GM23338 (cell line): ENCODE data around the gene MYT1. TPM values are rescaled to one million over a fixed set of nuclear protein-coding genes. Genes with fewer than 3 reads are reported as not detected.

ENCODE experiments used
- ATAC-seq: fragments of 200-7000 bp; cut with Tn5 transposase; 3 replicates; pipeline ENCODE4 v1.9.1; 2020
- DNase-seq: peaks from one replicate; pipeline ENCODE4 v3.0.0-alpha.2; 2015; ENCODE audit warnings: low spot score
- H2AFZ ChIP-seq: fragments of 200-600 bp; sonication (generic); 2 replicates; pipeline ENCODE4 v1.8.0; 2016; ENCODE audit warnings: antibody characterized with exemption, mild to moderate bottlenecking, moderate library complexity
- H3F3A ChIP-seq: fragments of 200-600 bp; sonication (generic); replicated peaks from 2 replicates; pipeline ENCODE4 v1.8.0; 2017; ENCODE audit warnings: antibody characterized with exemption, mixed run types, low read depth
- H3K27ac ChIP-seq: fragments of 200-600 bp; sonication (generic); 2 replicates; pipeline ENCODE4 v1.6.1; 2016; ENCODE audit warnings: low read depth
- H3K27me3 ChIP-seq: fragments of 200-600 bp; sonication (generic); 2 replicates; pipeline ENCODE4 v1.8.0; 2016; ENCODE audit warnings: mild to moderate bottlenecking, mixed run types, moderate library complexity; ENCODE audit not compliant: insufficient read depth
- H3K36me3 ChIP-seq: fragments of 200-600 bp; sonication (generic); 2 replicates; pipeline ENCODE4 v1.8.0; 2016; ENCODE audit warnings: mild to moderate bottlenecking; ENCODE audit not compliant: insufficient read depth
- H3K4me1 ChIP-seq: fragments of 200-600 bp; sonication (generic); 2 replicates; pipeline ENCODE4 v1.8.0; 2016; ENCODE audit warnings: mild to moderate bottlenecking, moderate library complexity; ENCODE audit not compliant: insufficient read depth
- H3K4me2 ChIP-seq: fragments of 200-600 bp; sonication (generic); 2 replicates; pipeline ENCODE4 v1.7.1; 2017; ENCODE audit warnings: mixed run types
- H3K4me3 ChIP-seq: fragments of 200-600 bp; sonication (generic); 2 replicates; pipeline ENCODE4 v1.6.1; 2016; ENCODE audit warnings: mixed run types
- H3K79me2 ChIP-seq: fragments of 200-600 bp; sonication (generic); replicated peaks from 2 replicates; pipeline ENCODE4 v1.8.0; 2017; ENCODE audit warnings: mild to moderate bottlenecking; ENCODE audit not compliant: insufficient read depth
- H3K9me2 ChIP-seq: fragments of 200-600 bp; sonication (generic); 2 replicates; pipeline ENCODE4 v1.8.0; 2017; ENCODE audit not compliant: insufficient read depth
- H4K20me1 ChIP-seq: fragments of 200-600 bp; sonication (generic); replicated peaks from 2 replicates; pipeline ENCODE4 v1.8.0; 2017; ENCODE audit warnings: mild to moderate bottlenecking; ENCODE audit not compliant: insufficient read depth
- H3K27ac Mint-ChIP-seq: 2 replicates; pipeline ENCODE4 v1.8.0; 2020; ENCODE audit warnings: inconsistent platforms, mild to moderate bottlenecking, moderate library complexity, mixed read lengths
- H3K27me3 Mint-ChIP-seq: 3 replicates; pipeline ENCODE4 v1.8.0; 2022; ENCODE audit warnings: low read depth, mild to moderate bottlenecking, moderate library complexity, mixed read lengths, inconsistent platforms; ENCODE audit not compliant: insufficient read depth, poor library complexity
- H3K36me3 Mint-ChIP-seq: 3 replicates; pipeline ENCODE4 v1.8.0; 2021; ENCODE audit warnings: low read depth, mild to moderate bottlenecking, inconsistent platforms, moderate library complexity, mixed read lengths
- H3K4me1 Mint-ChIP-seq: 3 replicates; pipeline ENCODE4 v1.8.0; 2020; ENCODE audit warnings: mild to moderate bottlenecking, inconsistent platforms, mixed read lengths
- H3K4me3 Mint-ChIP-seq: 3 replicates; pipeline ENCODE4 v1.8.0; 2021; ENCODE audit warnings: moderate library complexity, mild to moderate bottlenecking, inconsistent platforms, mixed read lengths
- H3K9me3 Mint-ChIP-seq: 3 replicates; pipeline ENCODE4 v1.8.0; 2020; ENCODE audit warnings: moderate library complexity, mild to moderate bottlenecking, inconsistent platforms, mixed read lengths
- EZH2 ChIP-seq: fragments of 200-600 bp; sonication (generic); IDR thresholded peaks from one replicate; pipeline ENCODE4 v1.8.0; 2017; ENCODE audit warnings: antibody characterized with exemption, mild to moderate bottlenecking, low read depth; ENCODE audit not compliant: unreplicated experiment
- EZH2phosphoT487 ChIP-seq: fragments of 200-600 bp; sonication (generic); IDR thresholded peaks from one replicate; pipeline ENCODE4 v1.8.1; 2018; ENCODE audit warnings: antibody characterized with exemption; ENCODE audit not compliant: unreplicated experiment
- JUNB ChIP-seq: IDR thresholded peaks from one replicate; pipeline ENCODE4 v1.6.1; 2016; ENCODE audit warnings: antibody characterized with exemption; ENCODE audit not compliant: unreplicated experiment
- NANOG ChIP-seq: IDR thresholded peaks from 2 replicates; pipeline ENCODE4 v1.6.1; 2016; ENCODE audit warnings: antibody characterized with exemption, borderline replicate concordance
- POLR2AphosphoS5 ChIP-seq: IDR thresholded peaks from 2 replicates; pipeline ENCODE4 v1.6.1; 2016; ENCODE audit warnings: antibody characterized with exemption, low read depth
- STAT1 ChIP-seq: IDR thresholded peaks from one replicate; pipeline ENCODE4 v1.6.1; 2016; ENCODE audit warnings: antibody characterized with exemption; ENCODE audit not compliant: unreplicated experiment
- ZNF114 ChIP-seq: fragments of 250-450 bp; sonication (Bioruptor Pico); IDR thresholded peaks from 2 replicates; pipeline ENCODE4 v1.5.0; 2020; ENCODE audit warnings: mild to moderate bottlenecking, moderate library complexity
- ZNF331 ChIP-seq: fragments of 250-450 bp; sonication (Bioruptor Pico); IDR thresholded peaks from 2 replicates; pipeline ENCODE4 v1.5.0; 2020; ENCODE audit warnings: low read depth, mild to moderate bottlenecking, moderate library complexity
- polyA plus RNA-seq: library from polyadenylated mRNA; unstranded; fragments of >200 nt; fragmentation: Nextera tagmentation; extraction: Ambion mirVana; gene quantifications from 2 replicates; pipeline ENCODE4 v1.2.1, GENCODE V29; 2016
- total RNA-seq: library from RNA; depleted of rRNA; stranded (reverse); fragments of >200 nt; shearing (Covaris generic); gene quantifications from 2 replicates; pipeline ENCODE4 v1.2.3, GENCODE V29; 2014
- TF ChIP-seq, protein P1 (sequence below): IDR thresholded peaks from 2 replicates; pipeline ENCODE4 v1.6.1; 2016; ENCODE audit warnings: antibody characterized with exemption
- TF ChIP-seq, protein P2 (sequence below): fragments of 250-450 bp; sonication (Bioruptor Pico); IDR thresholded peaks from 2 replicates; pipeline ENCODE4 v1.5.0; 2020; ENCODE audit warnings: mild to moderate bottlenecking, moderate library complexity

Gene MYT1
- total and polyA plus RNA-seq, 2 experiments from 2014 or later, result 0.83 to 1.6 TPM

DNA sequence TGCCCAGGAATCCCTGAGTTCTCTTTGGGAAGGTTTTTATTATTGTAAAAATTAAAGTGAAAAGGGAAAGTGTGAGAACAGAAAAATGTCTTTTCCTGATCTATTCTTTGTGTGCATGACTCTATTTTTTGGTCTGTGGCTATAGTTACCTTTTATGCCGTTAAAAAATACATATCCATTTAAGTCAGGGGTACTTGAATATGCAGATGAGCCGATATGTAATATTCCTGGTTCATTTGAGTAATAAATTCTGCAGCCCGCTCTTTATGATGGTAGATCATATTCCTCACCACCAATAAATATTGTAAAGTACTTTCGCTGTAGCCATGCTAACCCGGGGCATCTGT is 503 bp upstream of the MYT1 start:
- peaks cover 54% of the 10 kb centered on the region for H3K4me1 ChIP-seq
- H3K9me2 ChIP-seq, result no peaks in the 10 kb centered on the region
- no peak overlapping the region for H3K4me2 ChIP-seq
- DNase-seq (no peak), ATAC-seq (no peak)
- no peaks in the 10 kb centered on the region for H3K36me3 ChIP-seq
- no peak overlapping the region for H3K27ac ChIP-seq
- no peaks in the 10 kb centered on the region for H3K79me2 ChIP-seq
- Mint-ChIP-seq H3K36me3 (no peaks in the 10 kb centered on the region; the same call in 2 of the 3 replicates), H3K9me3 (no peaks in the 10 kb centered on the region), H3K27ac (no peak overlapping the region), H3K4me1 (peaks cover 72% of the 10 kb centered on the region), H3K27me3 (peaks cover 34% of the 10 kb centered on the region), H3K4me3 (no peak overlapping the region)
- no peak overlapping the region for H3K4me3 ChIP-seq
- H3K27me3 ChIP-seq, result peaks cover 22% of the 10 kb centered on the region
- no peak overlapping the region for H2AFZ ChIP-seq
- no peaks in the 10 kb centered on the region; the same call in 1 of the 2 replicates for H4K20me1 ChIP-seq
- TF ChIP-seq, protein P1, sequence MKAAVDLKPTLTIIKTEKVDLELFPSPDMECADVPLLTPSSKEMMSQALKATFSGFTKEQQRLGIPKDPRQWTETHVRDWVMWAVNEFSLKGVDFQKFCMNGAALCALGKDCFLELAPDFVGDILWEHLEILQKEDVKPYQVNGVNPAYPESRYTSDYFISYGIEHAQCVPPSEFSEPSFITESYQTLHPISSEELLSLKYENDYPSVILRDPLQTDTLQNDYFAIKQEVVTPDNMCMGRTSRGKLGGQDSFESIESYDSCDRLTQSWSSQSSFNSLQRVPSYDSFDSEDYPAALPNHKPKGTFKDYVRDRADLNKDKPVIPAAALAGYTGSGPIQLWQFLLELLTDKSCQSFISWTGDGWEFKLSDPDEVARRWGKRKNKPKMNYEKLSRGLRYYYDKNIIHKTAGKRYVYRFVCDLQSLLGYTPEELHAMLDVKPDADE, result no peak
- no peak for TF ChIP-seq ZNF114 (CRISPR knock-in tag)
- TF ChIP-seq, protein P2, sequence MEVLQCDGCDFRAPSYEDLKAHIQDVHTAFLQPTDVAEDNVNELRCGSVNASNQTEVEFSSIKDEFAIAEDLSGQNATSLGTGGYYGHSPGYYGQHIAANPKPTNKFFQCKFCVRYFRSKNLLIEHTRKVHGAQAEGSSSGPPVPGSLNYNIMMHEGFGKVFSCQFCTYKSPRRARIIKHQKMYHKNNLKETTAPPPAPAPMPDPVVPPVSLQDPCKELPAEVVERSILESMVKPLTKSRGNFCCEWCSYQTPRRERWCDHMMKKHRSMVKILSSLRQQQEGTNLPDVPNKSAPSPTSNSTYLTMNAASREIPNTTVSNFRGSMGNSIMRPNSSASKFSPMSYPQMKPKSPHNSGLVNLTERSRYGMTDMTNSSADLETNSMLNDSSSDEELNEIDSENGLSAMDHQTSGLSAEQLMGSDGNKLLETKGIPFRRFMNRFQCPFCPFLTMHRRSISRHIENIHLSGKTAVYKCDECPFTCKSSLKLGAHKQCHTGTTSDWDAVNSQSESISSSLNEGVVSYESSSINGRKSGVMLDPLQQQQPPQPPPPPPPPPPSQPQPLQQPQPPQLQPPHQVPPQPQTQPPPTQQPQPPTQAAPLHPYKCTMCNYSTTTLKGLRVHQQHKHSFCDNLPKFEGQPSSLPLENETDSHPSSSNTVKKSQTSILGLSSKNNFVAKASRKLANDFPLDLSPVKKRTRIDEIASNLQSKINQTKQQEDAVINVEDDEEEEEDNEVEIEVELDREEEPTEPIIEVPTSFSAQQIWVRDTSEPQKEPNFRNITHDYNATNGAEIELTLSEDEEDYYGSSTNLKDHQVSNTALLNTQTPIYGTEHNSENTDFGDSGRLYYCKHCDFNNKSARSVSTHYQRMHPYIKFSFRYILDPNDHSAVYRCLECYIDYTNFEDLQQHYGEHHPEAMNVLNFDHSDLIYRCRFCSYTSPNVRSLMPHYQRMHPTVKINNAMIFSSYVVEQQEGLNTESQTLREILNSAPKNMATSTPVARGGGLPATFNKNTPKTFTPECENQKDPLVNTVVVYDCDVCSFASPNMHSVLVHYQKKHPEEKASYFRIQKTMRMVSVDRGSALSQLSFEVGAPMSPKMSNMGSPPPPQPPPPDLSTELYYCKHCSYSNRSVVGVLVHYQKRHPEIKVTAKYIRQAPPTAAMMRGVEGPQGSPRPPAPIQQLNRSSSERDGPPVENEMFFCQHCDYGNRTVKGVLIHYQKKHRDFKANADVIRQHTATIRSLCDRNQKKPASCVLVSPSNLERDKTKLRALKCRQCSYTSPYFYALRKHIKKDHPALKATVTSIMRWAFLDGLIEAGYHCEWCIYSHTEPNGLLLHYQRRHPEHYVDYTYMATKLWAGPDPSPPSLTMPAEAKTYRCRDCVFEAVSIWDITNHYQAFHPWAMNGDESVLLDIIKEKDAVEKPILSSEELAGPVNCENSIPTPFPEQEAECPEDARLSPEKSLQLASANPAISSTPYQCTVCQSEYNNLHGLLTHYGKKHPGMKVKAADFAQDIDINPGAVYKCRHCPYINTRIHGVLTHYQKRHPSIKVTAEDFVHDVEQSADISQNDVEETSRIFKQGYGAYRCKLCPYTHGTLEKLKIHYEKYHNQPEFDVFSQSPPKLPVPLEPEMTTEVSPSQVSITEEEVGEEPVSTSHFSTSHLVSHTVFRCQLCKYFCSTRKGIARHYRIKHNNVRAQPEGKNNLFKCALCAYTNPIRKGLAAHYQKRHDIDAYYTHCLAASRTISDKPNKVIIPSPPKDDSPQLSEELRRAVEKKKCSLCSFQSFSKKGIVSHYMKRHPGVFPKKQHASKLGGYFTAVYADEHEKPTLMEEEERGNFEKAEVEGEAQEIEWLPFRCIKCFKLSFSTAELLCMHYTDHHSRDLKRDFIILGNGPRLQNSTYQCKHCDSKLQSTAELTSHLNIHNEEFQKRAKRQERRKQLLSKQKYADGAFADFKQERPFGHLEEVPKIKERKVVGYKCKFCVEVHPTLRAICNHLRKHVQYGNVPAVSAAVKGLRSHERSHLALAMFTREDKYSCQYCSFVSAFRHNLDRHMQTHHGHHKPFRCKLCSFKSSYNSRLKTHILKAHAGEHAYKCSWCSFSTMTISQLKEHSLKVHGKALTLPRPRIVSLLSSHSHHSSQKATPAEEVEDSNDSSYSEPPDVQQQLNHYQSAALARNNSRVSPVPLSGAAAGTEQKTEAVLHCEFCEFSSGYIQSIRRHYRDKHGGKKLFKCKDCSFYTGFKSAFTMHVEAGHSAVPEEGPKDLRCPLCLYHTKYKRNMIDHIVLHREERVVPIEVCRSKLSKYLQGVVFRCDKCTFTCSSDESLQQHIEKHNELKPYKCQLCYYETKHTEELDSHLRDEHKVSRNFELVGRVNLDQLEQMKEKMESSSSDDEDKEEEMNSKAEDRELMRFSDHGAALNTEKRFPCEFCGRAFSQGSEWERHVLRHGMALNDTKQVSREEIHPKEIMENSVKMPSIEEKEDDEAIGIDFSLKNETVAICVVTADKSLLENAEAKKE, result no peak
- TF ChIP-seq ZNF331, result no peak
- no peak for TF ChIP-seq EZH2
- no peak for TF ChIP-seq POLR2AphosphoS5
- no peak for TF ChIP-seq NANOG
- no peak for TF ChIP-seq JUNB
- TF ChIP-seq STAT1, result no peak
- no peak for TF ChIP-seq EZH2phosphoT487
- H3F3A ChIP-seq, result no peaks in the 10 kb centered on the region
